Parathyroid adenoma (tissue), 2 donors: ENCODE data around the gene NONO.
"Not testable (repeated sequence)": the region's sequence is repeated elsewhere in the genome, so short reads cannot be mapped to it uniquely, and the experiment has no call there.

Source experiments
- H2AFZ ChIP-seq: fragments of 300-600 bp; sonication (generic); one replicate; pipeline ENCODE4 v1.7.0; 2017; ENCODE audit warnings: antibody characterized with exemption, mild to moderate bottlenecking
- H3K27ac ChIP-seq: fragments of 300-600 bp; sonication (generic); one replicate; pipeline ENCODE4 v1.7.0; 2017
- H3K27me3 ChIP-seq: fragments of 300-600 bp; sonication (generic); one replicate; pipeline ENCODE4 v1.7.0; 2017; ENCODE audit warnings: low read length; ENCODE audit not compliant: control insufficient read depth, insufficient read depth
- H3K36me3 ChIP-seq: fragments of 300-600 bp; sonication (generic); one replicate; pipeline ENCODE4 v1.7.0; 2017; ENCODE audit warnings: low read length; ENCODE audit not compliant: control insufficient read depth, insufficient read depth
- H3K4me1 ChIP-seq: fragments of 300-600 bp; sonication (generic); one replicate; pipeline ENCODE4 v1.7.0; 2017; ENCODE audit warnings: control low read depth
- H3K4me2 ChIP-seq: fragments of 300-600 bp; sonication (generic); one replicate; pipeline ENCODE4 v1.7.0; 2017; ENCODE audit warnings: low read length
- H3K4me3 ChIP-seq: fragments of 300-600 bp; sonication (generic); one replicate; pipeline ENCODE4 v1.7.0; 2017; ENCODE audit warnings: low read depth, low read length
- H3K79me2 ChIP-seq: fragments of 300-600 bp; sonication (generic); one replicate; pipeline ENCODE4 v1.7.0; 2017; ENCODE audit warnings: control low read depth
- H3K9ac ChIP-seq: fragments of 300-600 bp; sonication (generic); one replicate; pipeline ENCODE4 v1.7.0; 2017; ENCODE audit warnings: mild to moderate bottlenecking
- H3K9me3 ChIP-seq: fragments of 300-600 bp; sonication (generic); one replicate; pipeline ENCODE4 v1.7.0; 2017; ENCODE audit warnings: low read length; ENCODE audit not compliant: control insufficient read depth
- TF ChIP-seq, protein P1 (sequence below): fragments of 300-600 bp; sonication (generic); IDR thresholded peaks from one replicate; pipeline ENCODE4 v1.7.0; 2017; ENCODE audit warnings: antibody characterized with exemption, mild to moderate bottlenecking
- donor health status: primary hyperparathyroidism.

Gene NONO

GRCh38 chrX:71301195-71301924, 17.9 kb downstream of the NONO start, which contains the start of gene ITGB1BP2:
Gene ITGB1BP2, plus strand, starts transcription at chrX:71301750. Its CDS starts 57 bp downstream, at chrX:71301807.
- H3K79me2 ChIP-seq: no peaks in the 10 kb centered on the region
- no peaks in the 10 kb centered on the region for H3K27me3 ChIP-seq
- no peak within 1 kb of the TSS for H3K4me2 ChIP-seq
- H3K4me1 ChIP-seq: no peaks in the 10 kb centered on the region
- no peak within 1 kb of the TSS for H3K4me3 ChIP-seq
- no peaks in the 10 kb centered on the region for H3K36me3 ChIP-seq
- TF ChIP-seq, protein P1, sequence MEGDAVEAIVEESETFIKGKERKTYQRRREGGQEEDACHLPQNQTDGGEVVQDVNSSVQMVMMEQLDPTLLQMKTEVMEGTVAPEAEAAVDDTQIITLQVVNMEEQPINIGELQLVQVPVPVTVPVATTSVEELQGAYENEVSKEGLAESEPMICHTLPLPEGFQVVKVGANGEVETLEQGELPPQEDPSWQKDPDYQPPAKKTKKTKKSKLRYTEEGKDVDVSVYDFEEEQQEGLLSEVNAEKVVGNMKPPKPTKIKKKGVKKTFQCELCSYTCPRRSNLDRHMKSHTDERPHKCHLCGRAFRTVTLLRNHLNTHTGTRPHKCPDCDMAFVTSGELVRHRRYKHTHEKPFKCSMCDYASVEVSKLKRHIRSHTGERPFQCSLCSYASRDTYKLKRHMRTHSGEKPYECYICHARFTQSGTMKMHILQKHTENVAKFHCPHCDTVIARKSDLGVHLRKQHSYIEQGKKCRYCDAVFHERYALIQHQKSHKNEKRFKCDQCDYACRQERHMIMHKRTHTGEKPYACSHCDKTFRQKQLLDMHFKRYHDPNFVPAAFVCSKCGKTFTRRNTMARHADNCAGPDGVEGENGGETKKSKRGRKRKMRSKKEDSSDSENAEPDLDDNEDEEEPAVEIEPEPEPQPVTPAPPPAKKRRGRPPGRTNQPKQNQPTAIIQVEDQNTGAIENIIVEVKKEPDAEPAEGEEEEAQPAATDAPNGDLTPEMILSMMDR: no peak
- H3K9ac ChIP-seq: no peak within 1 kb of the TSS
- H2AFZ ChIP-seq: no peak within 1 kb of the TSS
- no peaks in the 10 kb centered on the region for H3K9me3 ChIP-seq
- H3K27ac ChIP-seq: no peak within 1 kb of the TSS

- H3K4me1 ChIP-seq: no peaks in the 10 kb centered on the region
- no peak overlapping the region for H3K4me3 ChIP-seq
- H3K27ac ChIP-seq: no peak overlapping the region
- H3K36me3 ChIP-seq: no peaks in the 10 kb centered on the region
- no peak overlapping the region for H2AFZ ChIP-seq
- TF ChIP-seq, protein P1: no peak
- H3K27me3 ChIP-seq: no peaks in the 10 kb centered on the region
- no peaks in the 10 kb centered on the region for H3K9me3 ChIP-seq
- H3K4me2 ChIP-seq: no peak overlapping the region
- no peak overlapping the region for H3K9ac ChIP-seq
- no peaks in the 10 kb centered on the region for H3K79me2 ChIP-seq
Observed at GRCh38 chrX:71302461-71303213, 19.2 kb downstream of the NONO start.

DNA sequence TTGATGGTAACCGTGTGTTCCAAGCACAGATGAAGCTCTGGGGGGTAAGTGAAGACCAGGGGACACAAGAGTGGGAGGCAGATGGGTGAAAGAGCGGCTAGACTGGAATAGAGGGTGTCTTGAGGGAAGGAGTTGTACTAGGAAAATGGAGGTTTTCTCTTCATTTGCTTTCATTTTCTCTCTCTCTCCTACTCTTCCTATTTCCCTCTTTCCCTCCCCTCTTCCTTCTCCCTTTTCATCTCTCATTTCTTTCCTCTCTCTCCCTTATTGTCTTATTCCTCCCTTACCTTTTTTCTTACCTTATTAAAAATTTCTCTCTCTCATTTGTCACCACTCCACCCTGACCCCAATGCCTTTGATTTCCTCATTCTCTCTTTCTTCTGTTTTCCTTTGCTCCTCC, 21.1 kb downstream of the NONO start:
- no peak overlapping the region for H3K4me2 ChIP-seq
- H3K9ac ChIP-seq: no peak overlapping the region
- H3K79me2 ChIP-seq: no peaks in the 10 kb centered on the region
- TF ChIP-seq, protein P1: no peak
- H3K36me3 ChIP-seq: no peaks in the 10 kb centered on the region
- H3K9me3 ChIP-seq: no peaks in the 10 kb centered on the region
- H3K27me3 ChIP-seq: no peaks in the 10 kb centered on the region
- no peaks in the 10 kb centered on the region for H3K4me1 ChIP-seq
- no peak overlapping the region for H3K27ac ChIP-seq
- H3K4me3 ChIP-seq: no peak overlapping the region
- H2AFZ ChIP-seq: no peak overlapping the region

DNA sequence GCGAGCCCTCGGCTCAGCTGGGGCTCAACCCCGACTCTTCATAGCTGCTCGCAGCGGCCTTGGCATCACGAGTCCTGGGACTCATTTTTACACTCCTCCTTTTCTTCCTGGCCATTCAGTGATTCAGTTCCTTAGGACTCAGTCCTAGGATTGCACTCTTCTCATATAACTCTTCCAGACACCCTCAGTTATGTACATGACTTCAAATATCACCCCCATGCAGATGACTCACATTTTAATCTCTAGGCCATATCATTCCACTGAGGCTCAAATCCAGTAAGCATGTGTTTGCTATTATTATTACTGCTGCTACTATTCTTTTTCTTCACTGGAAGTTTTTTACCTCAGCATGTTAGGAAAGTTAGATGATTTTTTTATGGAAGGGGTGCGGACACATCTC, 32.5 kb downstream of the NONO start:
- Histone ChIP-seq H3K79me2 (no peaks in the 10 kb centered on the region), H3K4me1 (no peaks in the 10 kb centered on the region), H3K9me3 (no peaks in the 10 kb centered on the region), H3K4me2 (no peak overlapping the region), H3K9ac (no peak overlapping the region), H3K36me3 (no peaks in the 10 kb centered on the region), H2AFZ (no peak overlapping the region), H3K4me3 (no peak overlapping the region), H3K27me3 (no peaks in the 10 kb centered on the region), H3K27ac (no peak overlapping the region)
- TF ChIP-seq, protein P1: no peak

- not testable (repeated sequence) for H3K4me2 ChIP-seq, H3K4me1 ChIP-seq, H2AFZ ChIP-seq, H3K27ac ChIP-seq, H3K9ac ChIP-seq, H3K9me3 ChIP-seq, H3K4me3 ChIP-seq, H3K27me3 ChIP-seq, H3K36me3 ChIP-seq, H3K79me2 ChIP-seq
Observed at GRCh38 chrX:71316959-71317358, 33.5 kb downstream of the NONO start.
